ENCODE data around the gene G6PC2.
"Not testable (repeated sequence)": the region's sequence is repeated elsewhere in the genome, so short reads cannot be mapped to it uniquely, and the experiment has no call there.

Gene G6PC2

DNA sequence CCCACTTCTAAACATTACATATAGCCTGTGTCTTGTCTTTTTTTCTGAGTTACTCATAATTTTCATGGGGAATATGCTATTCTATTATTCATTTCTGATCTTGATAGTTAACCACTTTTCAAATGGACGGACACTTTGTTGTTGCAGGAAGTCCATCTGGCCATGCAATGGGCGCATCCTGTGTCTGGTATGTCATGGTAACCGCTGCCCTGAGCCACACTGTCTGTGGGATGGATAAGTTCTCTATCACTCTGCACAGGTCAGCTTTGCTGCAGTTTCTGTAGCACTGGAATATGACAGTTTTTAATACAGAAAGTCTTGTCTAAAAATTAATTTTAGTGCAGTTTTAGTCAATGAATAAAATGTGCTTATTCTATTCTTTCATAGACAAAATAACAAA is 3.3 kb downstream of the G6PC2 start:
- no peak for DNase-seq (ENCODE audit: low read depth)

DNA sequence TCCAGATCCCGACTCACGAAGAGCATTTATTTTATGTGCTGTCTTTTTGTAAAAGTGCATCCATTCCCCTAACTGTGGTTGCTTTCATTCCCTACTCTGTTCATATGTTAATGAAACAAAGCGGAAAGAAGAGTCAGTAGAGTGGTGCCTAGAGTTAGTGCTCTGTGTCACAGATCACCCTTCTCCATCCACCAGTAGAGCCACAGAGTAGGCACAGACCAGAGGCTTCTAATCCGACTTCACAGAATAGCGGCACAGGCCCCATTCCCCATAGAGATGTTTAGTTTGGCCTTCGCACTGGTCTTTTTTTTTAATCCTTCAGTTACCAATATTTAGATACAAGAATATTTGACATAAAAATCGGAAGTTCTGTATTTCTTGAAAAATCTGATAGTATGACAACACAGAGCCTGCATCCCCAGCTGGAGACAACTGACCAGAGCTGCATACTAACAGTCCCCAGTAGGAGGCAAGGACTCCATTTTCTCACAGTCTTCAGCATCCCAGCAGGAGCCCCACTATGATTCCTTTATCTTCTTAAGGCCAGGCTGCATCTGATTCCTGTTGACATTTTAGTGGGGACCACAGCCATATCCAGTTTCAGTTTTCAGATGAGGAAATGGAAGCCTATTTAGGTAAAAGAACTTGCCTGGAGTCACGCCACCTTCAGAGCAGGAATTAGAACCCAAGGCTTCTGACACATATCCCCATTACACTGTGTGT is 7.0 kb downstream of the G6PC2 start:
- DNase-seq (ENCODE audit: low read depth) = no peak

DNA sequence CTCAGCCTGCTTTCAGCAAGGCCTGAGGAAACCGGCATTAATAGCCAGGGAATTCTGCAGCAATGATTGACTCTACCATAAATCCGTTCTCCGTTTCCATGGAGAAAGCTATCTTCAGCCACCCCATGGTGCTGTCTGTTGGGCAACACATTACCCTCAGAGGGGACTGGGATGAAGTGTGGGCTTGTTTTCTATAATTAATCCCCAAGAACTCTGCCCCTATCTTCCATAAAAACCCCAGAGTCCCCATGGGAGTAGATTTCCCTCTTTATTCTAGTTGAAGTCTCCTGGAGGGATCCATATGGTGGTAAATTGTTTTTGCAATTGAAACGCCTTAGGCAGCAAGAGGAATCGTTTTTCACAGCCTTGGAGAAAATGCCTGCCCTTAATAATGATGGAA is 9.2 kb downstream of the G6PC2 start:
- DNase-seq (ENCODE audit: low read depth) = no peak

DNA sequence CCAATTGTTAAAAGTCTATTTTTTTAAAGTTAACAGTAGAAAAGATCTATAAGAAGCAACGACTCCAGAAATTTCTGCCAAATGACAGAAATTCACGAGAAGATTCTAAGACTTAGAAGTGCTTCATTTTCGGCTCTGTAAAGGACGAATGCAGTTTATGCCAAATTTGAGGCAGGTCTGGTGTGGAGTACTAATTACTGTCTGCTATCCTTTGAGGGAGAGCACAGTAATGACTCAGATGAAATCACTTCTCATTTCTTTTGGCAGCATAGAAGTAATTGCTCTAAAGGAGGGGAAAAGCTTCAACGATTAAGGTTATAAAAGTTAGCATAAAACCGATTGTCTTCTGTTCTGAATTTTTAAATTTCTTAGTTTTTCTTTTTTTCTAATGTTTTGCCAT is 11.4 kb downstream of the G6PC2 start:
- no peak for DNase-seq (ENCODE audit: low read depth)

DNA sequence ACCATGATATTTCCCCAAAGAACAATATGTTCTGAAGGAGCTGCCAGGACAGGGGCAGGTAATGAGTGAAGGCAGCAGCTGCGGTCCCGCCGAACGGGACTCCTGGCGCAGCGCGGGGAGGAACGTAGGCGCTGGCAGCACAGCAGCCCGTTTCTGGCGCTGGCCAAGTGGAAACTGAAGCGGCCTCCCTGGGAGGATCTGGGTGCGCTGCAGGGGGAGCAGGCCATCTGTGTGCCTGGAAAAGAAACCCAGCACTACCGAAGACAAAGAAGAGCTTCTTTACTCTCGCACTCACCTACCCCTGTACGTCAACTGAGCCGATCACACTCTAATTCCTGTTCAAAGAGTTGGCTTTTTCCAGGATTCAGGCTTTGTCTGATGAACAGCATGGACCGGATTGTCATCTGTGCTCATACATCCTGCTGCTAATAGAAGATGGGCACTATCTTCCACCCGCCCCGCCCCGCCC is 11.8 kb downstream of the G6PC2 start:
- DNase-seq (ENCODE audit: low read depth) = no peak

DNA sequence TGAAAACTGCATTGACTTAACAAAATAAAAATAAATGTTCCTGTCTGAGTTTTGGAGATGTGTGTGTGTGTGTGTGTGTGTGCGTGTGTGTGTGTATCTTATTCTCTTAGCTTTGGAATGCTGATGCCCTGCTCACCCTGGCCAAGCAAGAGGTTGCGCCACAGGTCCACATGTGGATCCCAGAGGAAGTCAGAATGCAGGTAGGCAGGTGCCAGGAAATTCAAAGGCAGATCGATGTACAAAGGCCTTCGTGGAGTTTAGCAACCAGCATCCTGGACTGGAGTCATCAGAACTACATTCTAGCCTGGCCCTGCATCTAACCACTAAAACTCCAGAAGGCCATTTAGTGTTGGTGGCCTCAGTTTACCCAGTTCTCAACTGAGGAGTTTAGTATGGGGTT is 12.4 kb downstream of the G6PC2 start:
- DNase-seq (ENCODE audit: low read depth) = no peak

DNA sequence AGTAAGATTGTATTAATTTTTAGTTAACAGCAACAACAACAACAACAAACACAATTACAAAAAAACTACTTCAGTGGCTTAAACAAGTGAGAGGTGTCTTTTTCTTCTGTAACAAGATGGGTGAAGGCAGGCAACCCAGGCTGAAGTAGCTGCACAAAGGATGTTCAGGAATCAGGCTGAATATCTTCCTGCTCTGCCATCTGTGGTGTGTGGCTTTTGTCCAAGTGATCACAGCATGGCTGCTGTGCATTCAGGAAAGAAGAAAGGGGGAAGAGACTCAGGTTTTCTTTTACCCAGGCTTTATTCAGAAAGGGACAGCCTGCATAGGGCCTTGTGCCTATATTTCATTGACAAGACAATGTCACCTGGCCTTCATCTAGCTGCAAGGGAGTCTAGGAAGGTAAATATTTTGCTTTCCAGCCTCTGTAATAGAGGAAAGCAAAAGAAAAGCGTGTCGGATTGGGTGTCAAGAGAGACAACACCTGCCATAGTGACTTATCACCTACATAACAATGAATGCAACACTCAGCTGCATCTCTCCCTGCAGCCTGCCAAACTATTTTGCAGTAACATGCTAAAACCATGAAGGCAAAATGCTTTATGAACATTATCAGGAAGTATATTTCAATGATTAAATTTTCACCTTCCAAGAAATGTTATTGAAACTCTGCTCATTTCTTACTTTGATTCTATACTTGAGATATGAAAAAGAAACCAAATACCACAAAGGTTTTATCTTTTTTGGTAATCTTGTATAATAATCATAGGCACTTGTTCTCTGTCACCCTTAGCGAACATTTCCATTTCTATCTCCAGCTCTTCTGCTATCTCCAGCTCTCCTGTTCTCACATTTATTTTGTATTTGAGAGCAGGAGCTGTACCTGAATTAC is 14.6 kb downstream of the G6PC2 start:
- no peak for DNase-seq (ENCODE audit: low read depth)

DNA sequence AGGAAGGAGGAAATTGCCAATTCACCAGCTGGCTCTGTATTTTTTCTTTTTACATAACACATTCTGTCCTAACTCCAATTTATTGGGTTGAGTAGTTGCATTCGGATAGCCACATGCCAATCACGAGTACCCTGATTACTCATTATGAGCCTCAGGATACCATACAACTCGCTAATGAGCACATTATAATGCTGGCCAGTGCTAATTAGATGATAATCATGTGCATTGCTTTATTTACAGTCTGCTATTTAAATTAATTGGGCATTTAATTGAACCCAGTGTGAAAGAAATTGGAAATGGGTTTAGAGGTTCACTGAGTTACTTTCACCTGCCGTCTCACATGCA is 15.2 kb downstream of the G6PC2 start:
- no peak for DNase-seq (ENCODE audit: low read depth)

DNA sequence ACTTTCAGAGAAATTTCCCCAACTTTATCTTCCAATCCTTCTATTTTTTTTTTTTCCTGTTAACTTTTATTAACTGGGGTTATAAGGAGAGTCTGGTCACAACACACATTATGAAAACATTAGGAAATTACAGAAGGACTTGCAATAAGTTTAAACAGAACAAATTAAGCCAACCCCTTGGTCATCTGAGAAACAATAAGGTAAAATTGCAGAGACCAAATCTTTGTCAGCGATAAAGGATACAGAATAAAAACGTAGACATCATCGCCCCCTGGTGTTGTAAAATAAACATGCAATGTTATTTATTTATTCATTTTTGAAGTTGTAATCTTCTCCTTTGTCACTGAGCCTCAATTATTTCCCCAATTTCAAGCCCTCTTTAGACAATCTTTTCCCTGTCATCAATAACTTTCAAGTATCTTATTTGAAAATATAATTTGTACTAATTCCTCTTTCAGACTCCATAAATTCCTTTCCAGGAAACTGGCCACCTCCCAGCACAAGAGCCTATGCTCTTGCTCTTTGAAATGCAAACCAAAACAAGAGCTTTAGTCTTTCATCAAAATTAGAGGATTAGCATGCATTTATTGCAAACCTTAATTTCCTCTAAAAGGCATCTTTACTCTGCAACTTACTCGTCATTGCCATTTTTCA is 19.5 kb downstream of the G6PC2 start:
- DNase-seq (ENCODE audit: low read depth) = peak; percentile 5

DNA sequence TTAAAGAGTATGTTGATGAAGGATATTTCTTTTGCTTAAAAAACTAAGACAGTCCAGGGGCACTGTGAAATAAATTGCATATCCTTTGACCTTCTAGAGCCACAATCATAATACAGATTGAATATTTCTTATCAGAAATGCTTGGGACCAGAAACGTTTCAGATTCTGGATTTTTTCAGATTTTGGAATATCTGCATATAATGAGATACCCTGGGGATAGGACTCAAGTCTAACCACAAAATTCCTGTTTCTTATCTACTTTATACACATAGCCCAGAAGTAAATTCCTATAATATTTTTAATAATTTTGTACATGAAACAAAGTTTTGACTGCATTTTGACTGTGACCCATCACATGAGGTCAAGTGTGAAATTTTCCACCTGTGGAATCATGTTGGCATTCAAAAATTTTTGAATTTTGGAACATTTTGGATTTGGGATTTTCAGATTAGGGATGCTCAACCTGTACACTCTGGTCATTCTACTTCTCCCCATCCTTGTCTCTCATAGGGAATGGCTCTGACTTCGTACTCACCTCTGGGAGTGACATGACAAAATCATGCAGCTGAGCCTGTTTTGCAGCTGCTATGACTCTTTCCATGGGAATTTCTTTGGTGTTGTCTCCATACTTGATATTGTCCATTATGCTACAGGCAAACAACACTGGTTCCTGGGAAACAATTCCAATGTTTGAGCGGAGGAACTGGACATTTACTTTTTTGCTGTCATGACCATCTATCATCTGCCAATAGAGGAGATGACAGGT is 25.7 kb downstream of the G6PC2 start:
- DNase-seq (ENCODE audit: low read depth) = no peak

DNA sequence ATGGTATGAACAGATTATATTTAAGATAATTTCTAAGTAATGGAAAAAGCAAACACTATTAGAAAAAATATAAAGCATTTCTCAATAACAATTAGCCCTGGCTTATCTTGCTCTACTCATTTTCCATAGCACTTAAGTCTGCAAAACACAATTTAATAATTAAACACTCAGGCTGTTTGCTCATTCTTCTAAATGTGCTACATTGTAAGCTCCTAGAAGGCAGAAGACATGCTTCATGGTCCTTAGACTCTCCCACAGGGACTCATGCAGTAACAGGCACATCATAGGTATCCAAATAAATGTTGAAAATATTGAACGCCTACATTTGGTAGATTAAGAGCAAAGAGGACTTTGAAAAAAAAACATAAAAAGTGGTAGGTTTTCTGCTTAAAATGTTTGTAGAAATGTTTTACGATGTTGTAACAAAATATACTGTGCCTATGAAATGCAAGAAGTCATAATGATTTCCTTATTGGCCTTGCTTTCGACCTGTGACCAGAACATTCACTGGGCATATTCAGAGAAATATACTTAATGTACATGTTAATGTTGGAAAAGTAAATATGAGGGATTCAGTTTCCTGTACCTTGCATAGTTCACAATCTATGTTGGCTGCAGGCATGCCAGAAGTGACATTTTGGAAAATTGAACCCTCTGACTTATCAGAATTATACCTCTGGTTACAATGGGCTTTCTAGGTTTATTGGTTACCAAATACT is 27.2 kb downstream of the G6PC2 start:
- no peak for DNase-seq (ENCODE audit: low read depth)

DNA sequence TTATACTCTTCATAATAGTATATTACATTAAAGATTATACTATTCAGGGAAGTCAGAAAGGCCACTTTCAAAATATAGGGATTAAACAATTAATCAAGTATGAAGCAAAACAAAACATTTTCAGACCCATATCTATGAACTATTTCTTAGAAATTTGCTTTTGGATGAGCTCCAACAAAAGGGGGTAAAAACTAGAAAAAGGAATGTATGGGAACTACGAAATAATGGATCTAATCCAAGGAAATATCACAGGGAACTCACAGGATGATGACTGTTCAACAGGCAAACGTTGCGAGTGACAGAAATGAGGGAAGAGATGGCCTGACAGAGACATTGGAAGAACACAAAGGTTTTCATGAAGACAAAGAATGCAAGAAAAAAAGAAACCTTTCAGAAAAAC is 27.9 kb downstream of the G6PC2 start:
- no peak for DNase-seq (ENCODE audit: low read depth)

DNA sequence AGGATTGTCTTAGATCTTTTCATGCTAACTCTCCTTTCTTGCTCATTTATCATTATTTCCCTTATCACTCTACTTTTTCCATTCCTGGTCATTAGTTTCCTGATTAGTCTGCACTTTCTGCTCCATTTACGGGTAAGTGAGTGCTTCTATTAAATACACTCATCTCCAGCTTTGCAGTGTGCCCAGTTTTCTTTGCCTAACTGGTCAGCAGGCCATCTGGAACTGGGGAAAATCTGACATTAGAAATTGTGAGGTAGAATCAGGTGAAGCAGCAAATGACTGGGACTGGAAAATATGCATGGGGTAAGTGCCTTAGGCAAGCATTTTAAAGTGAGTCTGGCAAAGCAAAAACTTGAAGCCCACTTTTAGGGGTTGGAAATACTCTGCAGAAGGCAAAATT is 29.2 kb downstream of the G6PC2 start:
- DNase-seq (ENCODE audit: low read depth) = no peak

DNA sequence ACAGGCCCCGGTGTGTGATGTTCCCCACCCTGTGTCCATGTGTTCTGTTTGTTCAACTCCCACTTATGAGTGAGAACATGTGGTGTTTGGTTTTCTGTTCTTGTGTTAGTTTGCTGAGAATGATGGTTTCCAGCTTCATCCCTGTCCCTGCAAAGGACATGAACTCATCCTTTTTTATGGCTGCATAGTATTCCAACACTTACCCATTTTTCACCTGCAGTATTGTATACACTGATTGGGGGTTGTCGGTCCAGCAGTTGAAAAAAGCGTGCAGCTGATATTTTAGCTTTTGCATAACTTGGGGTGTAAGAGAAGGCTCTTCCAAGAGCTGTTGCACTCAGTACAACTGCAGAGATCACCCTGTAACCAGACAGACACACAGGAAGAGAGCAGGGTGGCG is 31.1 kb downstream of the G6PC2 start:
- DNase-seq (ENCODE audit: low read depth) = not testable (repeated sequence)

DNA sequence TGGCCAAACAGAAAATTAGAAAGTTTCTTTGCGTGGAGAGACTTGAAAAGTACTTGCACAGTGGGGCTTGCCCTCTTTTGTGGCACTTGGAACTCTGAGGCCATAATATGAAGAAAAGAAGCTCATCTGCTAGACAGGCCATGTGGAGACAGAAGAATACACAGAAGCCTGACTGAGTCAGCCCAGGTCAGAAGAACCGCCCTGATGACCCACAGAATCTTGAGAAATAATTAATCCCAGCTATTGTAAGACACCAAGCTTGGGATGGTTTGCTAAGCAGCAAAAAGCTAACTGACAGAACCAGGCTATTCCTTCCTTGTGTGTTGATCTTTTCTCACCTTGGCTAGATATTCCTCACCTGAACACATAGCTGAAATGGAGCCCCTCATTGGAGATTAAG is 33.7 kb downstream of the G6PC2 start:
- DNase-seq (ENCODE audit: low read depth) = no peak

DNA sequence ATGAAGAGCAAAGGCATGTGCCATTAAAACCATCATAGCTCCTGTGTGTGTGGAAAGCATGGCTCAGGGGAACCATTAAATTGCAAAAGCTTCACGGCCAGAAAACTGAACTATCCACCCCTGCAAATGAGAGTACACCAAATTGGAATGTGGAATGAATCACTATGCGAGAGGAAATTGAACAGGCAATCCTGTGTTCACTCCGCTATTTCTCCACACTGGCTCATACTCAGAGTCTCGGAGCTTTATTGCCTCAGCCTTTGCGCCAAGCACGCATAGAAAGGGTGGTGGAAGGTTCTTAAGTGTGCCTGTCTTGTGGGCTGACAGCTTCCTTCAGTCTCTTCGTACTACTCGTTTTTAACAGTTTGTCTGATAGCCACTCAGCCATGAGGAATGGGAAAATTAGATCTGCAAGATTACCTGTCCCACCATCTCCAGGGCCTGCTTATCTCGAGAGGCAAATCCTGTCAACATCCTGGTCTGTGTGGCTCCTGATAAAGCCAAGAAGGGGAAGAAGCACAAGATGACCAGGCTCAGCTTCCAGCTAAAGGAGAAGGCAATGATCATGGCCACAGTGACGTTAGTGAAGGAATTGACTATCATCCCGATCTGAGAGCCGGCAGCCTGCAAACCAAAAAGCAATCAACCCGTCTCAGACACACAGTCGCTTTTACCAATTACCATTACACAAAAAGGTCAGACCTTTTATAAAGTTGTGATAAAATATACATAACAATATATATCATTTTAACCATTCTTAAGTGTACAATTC is 34.9 kb downstream of the G6PC2 start:
- peak; percentile 32 for DNase-seq (ENCODE audit: low read depth)

DNA sequence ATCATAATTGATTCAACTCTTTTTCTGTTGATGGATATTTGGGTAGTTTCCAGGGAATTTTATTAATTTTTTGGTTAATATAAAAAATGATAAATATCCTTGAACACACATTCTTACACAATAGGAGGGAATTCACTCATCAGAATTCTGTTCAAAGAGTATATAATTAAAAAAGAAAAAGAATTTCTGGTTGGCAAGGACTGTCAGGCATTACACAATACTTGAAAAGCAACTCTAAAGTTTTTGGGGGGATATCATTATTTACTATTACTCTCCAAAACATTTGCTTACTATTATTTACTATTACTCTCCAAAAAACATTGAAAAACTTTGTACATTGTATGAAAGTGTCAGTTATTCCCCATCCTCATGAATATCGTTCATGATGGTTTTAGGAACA is 38.0 kb downstream of the G6PC2 start:
- no peak for DNase-seq (ENCODE audit: low read depth)

DNA sequence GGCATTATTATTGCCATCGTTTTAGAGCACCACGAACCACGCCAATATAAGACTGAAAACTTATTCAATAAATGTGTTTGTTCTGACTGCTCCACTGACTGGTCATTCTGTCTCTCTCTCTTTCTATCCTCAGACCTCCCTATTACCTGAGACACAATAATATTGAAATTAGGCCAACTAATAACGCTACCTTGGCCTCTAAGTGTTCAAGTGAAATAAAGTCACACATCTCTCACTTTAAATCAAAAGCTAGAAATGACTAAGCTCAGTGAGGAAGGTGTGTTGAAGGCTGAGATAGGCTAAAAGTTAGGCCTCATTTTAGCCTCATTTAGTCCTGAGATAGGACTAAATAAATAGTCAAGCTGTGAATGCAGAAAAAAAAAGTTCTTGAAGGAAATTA is 38.8 kb downstream of the G6PC2 start:
- no peak for DNase-seq (ENCODE audit: low read depth)

DNA sequence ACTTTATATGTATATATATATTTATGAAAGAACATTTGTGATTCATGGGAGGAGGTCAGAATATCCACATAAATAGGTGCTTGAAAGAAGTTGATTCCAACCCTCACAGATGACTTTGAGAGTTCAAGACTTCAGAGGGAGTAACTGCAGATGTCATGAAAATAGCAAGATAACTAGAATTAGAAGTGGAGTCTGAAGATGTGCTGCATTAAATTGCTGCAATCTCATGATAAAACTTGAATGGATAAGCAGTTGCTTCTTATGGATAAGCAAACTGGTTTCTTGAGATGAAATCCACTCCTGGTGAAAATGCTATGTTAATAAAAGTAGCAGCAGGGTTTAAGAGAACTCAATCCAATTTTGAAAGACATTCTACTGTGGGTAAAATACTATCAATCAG is 40.2 kb downstream of the G6PC2 start:
- no peak for DNase-seq (ENCODE audit: low read depth)

DNA sequence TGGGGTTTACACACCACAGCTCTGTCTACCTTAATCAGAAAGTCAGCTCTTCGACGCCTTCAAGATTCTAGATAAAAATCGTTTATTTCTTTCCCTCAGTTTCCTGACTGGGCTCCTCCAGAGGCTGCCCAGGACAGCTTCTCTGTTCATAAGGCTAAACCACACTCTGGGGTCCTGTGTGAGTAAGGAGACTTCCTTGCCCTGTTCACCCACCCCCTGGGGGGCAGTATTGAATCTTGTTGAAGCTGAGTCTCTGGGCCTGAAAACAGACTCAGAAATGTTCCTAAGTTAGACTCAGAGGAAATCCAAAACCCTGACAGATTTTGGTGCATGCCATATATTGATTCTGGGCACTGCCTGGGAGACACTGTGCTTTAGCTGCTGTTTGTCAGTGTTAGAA is 43.0 kb downstream of the G6PC2 start:
- DNase-seq (ENCODE audit: low read depth) = no peak

DNA sequence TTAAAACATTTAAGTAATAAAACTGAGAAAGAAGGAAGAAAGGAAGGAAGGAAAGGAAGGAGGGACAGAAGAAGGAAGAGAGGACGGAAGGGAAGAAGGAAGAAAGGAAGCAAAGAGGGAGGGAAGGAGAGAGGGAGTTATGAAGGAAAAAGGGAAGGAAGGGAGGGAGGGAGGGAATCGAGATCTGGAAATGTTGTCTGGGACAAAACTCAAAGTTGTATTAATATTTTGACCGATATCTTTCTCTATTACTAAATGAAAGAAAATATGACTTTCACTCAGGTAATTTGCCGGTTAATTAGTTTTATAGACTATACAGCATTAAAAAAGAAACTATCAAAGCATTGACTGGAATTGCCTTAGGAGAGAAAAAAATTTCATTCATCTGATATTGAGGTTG is 44.4 kb downstream of the G6PC2 start:
- no peak for DNase-seq (ENCODE audit: low read depth)
